ENCODE data around the gene GOLGA6L6.
"Not testable (repeated sequence)": the region's sequence is repeated elsewhere in the genome, so short reads cannot be mapped to it uniquely, and the experiment has no call there.

GOLGA6L6 gene

GRCh38 chr15:20541700-20542099 lies at the start of gene GOLGA6L6:
TSS of gene GOLGA6L6 (minus strand) at chr15:20541800. CDS start at chr15:20541709, 91 bp downstream.
- not testable (repeated sequence) for H3K27ac ChIP-seq (ENCODE audit: low read depth, low read length); H3K79me2 ChIP-seq (ENCODE audit: insufficient read depth, low read length); H3K4me2 ChIP-seq (ENCODE audit: low read depth, low read length, poor library complexity, severe bottlenecking); H4K20me1 ChIP-seq (ENCODE audit: low read depth, low read length); H3K9ac ChIP-seq (ENCODE audit: low read length); H3K27me3 ChIP-seq (ENCODE audit: low read length); H3K4me3 ChIP-seq (ENCODE audit: insufficient read depth, low read length, poor library complexity, severe bottlenecking); H3K9me2 ChIP-seq (replicated peaks; ENCODE audit: insufficient read depth, low read length); H3K36me3 ChIP-seq (ENCODE audit: low read length); H3F3A ChIP-seq (ENCODE audit: insufficient read depth); H2AFZ ChIP-seq (ENCODE audit: low read depth, low read length, severe bottlenecking); H3K9me3 ChIP-seq (ENCODE audit: insufficient read depth, low read length)

GRCh38 chr15:20590069-20590468 lies 48.5 kb upstream of the GOLGA6L6 start:
- H3K9ac ChIP-seq (ENCODE audit: low read length); H3K36me3 ChIP-seq (ENCODE audit: low read length); H3K9me3 ChIP-seq (ENCODE audit: insufficient read depth, low read length); H3K27me3 ChIP-seq (ENCODE audit: low read length); H3K9me2 ChIP-seq (replicated peaks; ENCODE audit: insufficient read depth, low read length); H4K20me1 ChIP-seq (ENCODE audit: low read depth, low read length); H3K27ac ChIP-seq (ENCODE audit: low read depth, low read length); H3K4me2 ChIP-seq (ENCODE audit: low read depth, low read length, poor library complexity, severe bottlenecking); H3K79me2 ChIP-seq (ENCODE audit: insufficient read depth, low read length); H3K4me3 ChIP-seq (ENCODE audit: insufficient read depth, low read length, poor library complexity, severe bottlenecking); H2AFZ ChIP-seq (ENCODE audit: low read depth, low read length, severe bottlenecking); H3F3A ChIP-seq (ENCODE audit: insufficient read depth): not testable (repeated sequence)

GRCh38 chr15:20586821-20587220 lies 45.2 kb upstream of the GOLGA6L6 start:
- H3K36me3 ChIP-seq (ENCODE audit: low read length); H2AFZ ChIP-seq (ENCODE audit: low read depth, low read length, severe bottlenecking); H3F3A ChIP-seq (ENCODE audit: insufficient read depth); H3K79me2 ChIP-seq (ENCODE audit: insufficient read depth, low read length); H3K4me3 ChIP-seq (ENCODE audit: insufficient read depth, low read length, poor library complexity, severe bottlenecking); H3K9me2 ChIP-seq (replicated peaks; ENCODE audit: insufficient read depth, low read length); H3K27me3 ChIP-seq (ENCODE audit: low read length); H3K9me3 ChIP-seq (ENCODE audit: insufficient read depth, low read length); H3K4me2 ChIP-seq (ENCODE audit: low read depth, low read length, poor library complexity, severe bottlenecking); H4K20me1 ChIP-seq (ENCODE audit: low read depth, low read length); H3K27ac ChIP-seq (ENCODE audit: low read depth, low read length); H3K9ac ChIP-seq (ENCODE audit: low read length): not testable (repeated sequence)

GRCh38 chr15:20582726-20583115 lies 41.1 kb upstream of the GOLGA6L6 start:
- not testable (repeated sequence) for H3K27ac ChIP-seq (ENCODE audit: low read depth, low read length)

GRCh38 chr15:20582109-20582725 lies 40.6 kb upstream of the GOLGA6L6 start:
- not testable (repeated sequence) for H3K4me2 ChIP-seq (ENCODE audit: low read depth, low read length, poor library complexity, severe bottlenecking); H3K9ac ChIP-seq (ENCODE audit: low read length); H3K9me3 ChIP-seq (ENCODE audit: insufficient read depth, low read length); H3K27me3 ChIP-seq (ENCODE audit: low read length); H3K4me3 ChIP-seq (ENCODE audit: insufficient read depth, low read length, poor library complexity, severe bottlenecking); H3K27ac ChIP-seq (ENCODE audit: low read depth, low read length); H4K20me1 ChIP-seq (ENCODE audit: low read depth, low read length); H3K36me3 ChIP-seq (ENCODE audit: low read length); H3K79me2 ChIP-seq (ENCODE audit: insufficient read depth, low read length); H3F3A ChIP-seq (ENCODE audit: insufficient read depth); H2AFZ ChIP-seq (ENCODE audit: low read depth, low read length, severe bottlenecking); H3K9me2 ChIP-seq (replicated peaks; ENCODE audit: insufficient read depth, low read length)

More at GRCh38 chr15:20582726-20583115, 41.1 kb upstream of the GOLGA6L6 start:
- not testable (repeated sequence) for H3K9me2 ChIP-seq (replicated peaks; ENCODE audit: insufficient read depth, low read length); H3K9ac ChIP-seq (ENCODE audit: low read length); H3K27me3 ChIP-seq (ENCODE audit: low read length); H3K36me3 ChIP-seq (ENCODE audit: low read length); H3F3A ChIP-seq (ENCODE audit: insufficient read depth); H2AFZ ChIP-seq (ENCODE audit: low read depth, low read length, severe bottlenecking); H4K20me1 ChIP-seq (ENCODE audit: low read depth, low read length); H3K4me3 ChIP-seq (ENCODE audit: insufficient read depth, low read length, poor library complexity, severe bottlenecking); H3K4me2 ChIP-seq (ENCODE audit: low read depth, low read length, poor library complexity, severe bottlenecking); H3K79me2 ChIP-seq (ENCODE audit: insufficient read depth, low read length); H3K9me3 ChIP-seq (ENCODE audit: insufficient read depth, low read length)

- H3K9ac ChIP-seq (ENCODE audit: low read length); H3K9me2 ChIP-seq (replicated peaks; ENCODE audit: insufficient read depth, low read length); H4K20me1 ChIP-seq (ENCODE audit: low read depth, low read length); H3K27ac ChIP-seq (ENCODE audit: low read depth, low read length); H3K4me2 ChIP-seq (ENCODE audit: low read depth, low read length, poor library complexity, severe bottlenecking); H2AFZ ChIP-seq (ENCODE audit: low read depth, low read length, severe bottlenecking); H3F3A ChIP-seq (ENCODE audit: insufficient read depth); H3K4me3 ChIP-seq (ENCODE audit: insufficient read depth, low read length, poor library complexity, severe bottlenecking); H3K27me3 ChIP-seq (ENCODE audit: low read length); H3K36me3 ChIP-seq (ENCODE audit: low read length); H3K79me2 ChIP-seq (ENCODE audit: insufficient read depth, low read length); H3K9me3 ChIP-seq (ENCODE audit: insufficient read depth, low read length): not testable (repeated sequence)
Observed at GRCh38 chr15:20581261-20582108, 39.9 kb upstream of the GOLGA6L6 start.

GRCh38 chr15:20579662-20580061 lies 38.1 kb upstream of the GOLGA6L6 start:
- not testable (repeated sequence) for H3K9me2 ChIP-seq (replicated peaks; ENCODE audit: insufficient read depth, low read length); H3K27ac ChIP-seq (ENCODE audit: low read depth, low read length); H2AFZ ChIP-seq (ENCODE audit: low read depth, low read length, severe bottlenecking); H4K20me1 ChIP-seq (ENCODE audit: low read depth, low read length); H3K36me3 ChIP-seq (ENCODE audit: low read length); H3K4me3 ChIP-seq (ENCODE audit: insufficient read depth, low read length, poor library complexity, severe bottlenecking); H3K9me3 ChIP-seq (ENCODE audit: insufficient read depth, low read length); H3K9ac ChIP-seq (ENCODE audit: low read length); H3K27me3 ChIP-seq (ENCODE audit: low read length); H3K4me2 ChIP-seq (ENCODE audit: low read depth, low read length, poor library complexity, severe bottlenecking); H3K79me2 ChIP-seq (ENCODE audit: insufficient read depth, low read length); H3F3A ChIP-seq (ENCODE audit: insufficient read depth)

GRCh38 chr15:20551289-20551688 lies 9.7 kb upstream of the GOLGA6L6 start:
- not testable (repeated sequence) for H3K9me3 ChIP-seq (ENCODE audit: insufficient read depth, low read length); H3K27ac ChIP-seq (ENCODE audit: low read depth, low read length); H3F3A ChIP-seq (ENCODE audit: insufficient read depth)

More at GRCh38 chr15:20551289-20551688, 9.7 kb upstream of the GOLGA6L6 start:
- not testable (repeated sequence) for H4K20me1 ChIP-seq (ENCODE audit: low read depth, low read length); H2AFZ ChIP-seq (ENCODE audit: low read depth, low read length, severe bottlenecking); H3K27me3 ChIP-seq (ENCODE audit: low read length); H3K9ac ChIP-seq (ENCODE audit: low read length); H3K9me2 ChIP-seq (replicated peaks; ENCODE audit: insufficient read depth, low read length); H3K36me3 ChIP-seq (ENCODE audit: low read length); H3K4me3 ChIP-seq (ENCODE audit: insufficient read depth, low read length, poor library complexity, severe bottlenecking); H3K79me2 ChIP-seq (ENCODE audit: insufficient read depth, low read length); H3K4me2 ChIP-seq (ENCODE audit: low read depth, low read length, poor library complexity, severe bottlenecking)
